WTC11 (cell line): ENCODE data around the gene MRTFB.

ENCODE experiments used
- HMGA2 ChIP-seq: fragments of 250-450 bp; sonication (Bioruptor Pico); IDR thresholded peaks from 2 replicates; pipeline ENCODE4 v1.4.0; 2021; ENCODE audit warnings: mild to moderate bottlenecking, moderate library complexity
- JUN ChIP-seq: sonication (generic); formaldehyde crosslinking; IDR thresholded peaks from 2 replicates; pipeline ENCODE4 v1.8.0; 2023; ENCODE audit warnings: mild to moderate bottlenecking, missing genetic modification reagents
- KAT7 ChIP-seq: sonication (generic); formaldehyde crosslinking; IDR thresholded peaks from 2 replicates; pipeline ENCODE4 v1.8.1; 2023; ENCODE audit warnings: missing genetic modification reagents, mild to moderate bottlenecking, borderline replicate concordance
- NFE2L1 ChIP-seq: sonication (generic); formaldehyde crosslinking; IDR thresholded peaks from 2 replicates; pipeline ENCODE4 v1.8.1; 2023; ENCODE audit warnings: missing genetic modification reagents
- SP1 ChIP-seq: sonication (generic); formaldehyde crosslinking; conservative IDR thresholded peaks from 2 replicates; pipeline ENCODE4 v1.8.1; 2022; ENCODE audit warnings: missing genetic modification reagents
- TF ChIP-seq, protein P1 (sequence below): sonication (generic); formaldehyde crosslinking; IDR thresholded peaks from 2 replicates; pipeline ENCODE4 v1.8.0; 2022; ENCODE audit warnings: mild to moderate bottlenecking, missing genetic modification reagents
- TF ChIP-seq, protein P2 (sequence below): sonication (generic); formaldehyde crosslinking; IDR thresholded peaks from 2 replicates; pipeline ENCODE4 v1.8.1; 2022; ENCODE audit warnings: mild to moderate bottlenecking, moderate library complexity, missing genetic modification reagents

DNA sequence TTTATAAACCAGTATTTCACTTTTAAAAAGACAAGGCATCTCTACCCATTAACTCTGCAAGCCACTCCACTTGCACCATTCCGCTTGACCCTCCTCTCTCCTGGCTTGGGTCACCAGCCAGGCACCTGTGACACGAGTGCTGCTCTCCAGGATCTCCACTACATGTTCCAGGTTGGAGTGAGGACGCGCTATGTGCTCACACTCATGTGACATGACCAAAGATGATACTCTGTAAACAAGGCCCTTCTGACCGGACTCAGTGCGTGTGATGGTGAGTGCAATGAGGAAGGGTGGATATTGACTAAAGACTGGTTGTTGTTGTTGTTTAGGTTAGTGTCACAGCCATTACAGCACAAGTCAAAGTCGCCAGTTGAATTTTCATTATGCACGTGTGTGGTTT is 192.7 kb downstream of the MRTFB start:
- TF ChIP-seq JUN (CRISPR knock-in tag) = no peak
- TF ChIP-seq, protein P1, sequence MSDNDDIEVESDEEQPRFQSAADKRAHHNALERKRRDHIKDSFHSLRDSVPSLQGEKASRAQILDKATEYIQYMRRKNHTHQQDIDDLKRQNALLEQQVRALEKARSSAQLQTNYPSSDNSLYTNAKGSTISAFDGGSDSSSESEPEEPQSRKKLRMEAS (CRISPR knock-in tag) = no peak
- TF ChIP-seq KAT7 (CRISPR knock-in tag) = no peak
- no peak for TF ChIP-seq SP1
- no peak for TF ChIP-seq NFE2L1 (CRISPR knock-in tag)
- TF ChIP-seq HMGA2 (CRISPR knock-in tag) = no peak
- TF ChIP-seq, protein P2, sequence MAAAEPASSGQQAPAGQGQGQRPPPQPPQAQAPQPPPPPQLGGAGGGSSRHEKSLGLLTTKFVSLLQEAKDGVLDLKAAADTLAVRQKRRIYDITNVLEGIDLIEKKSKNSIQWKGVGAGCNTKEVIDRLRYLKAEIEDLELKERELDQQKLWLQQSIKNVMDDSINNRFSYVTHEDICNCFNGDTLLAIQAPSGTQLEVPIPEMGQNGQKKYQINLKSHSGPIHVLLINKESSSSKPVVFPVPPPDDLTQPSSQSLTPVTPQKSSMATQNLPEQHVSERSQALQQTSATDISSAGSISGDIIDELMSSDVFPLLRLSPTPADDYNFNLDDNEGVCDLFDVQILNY = no peak
